Stimulated activated CD4-positive, alpha-beta T cell treated with anti-CD3 and anti-CD28 coated beads, Interleukin-15, amount 100 ng/mL, for 24 hours (primary cell): ENCODE measurements around the gene PCK1.
"Not testable (repeated sequence)": the region's sequence is repeated elsewhere in the genome, so short reads cannot be mapped to it uniquely, and the experiment has no call there.

Experiments
- DNase-seq: peaks from one replicate; pipeline ENCODE4 v3.0.0-alpha.2; 2020

Gene PCK1

GRCh38 chr20:57560554-57561355 lies at the start of gene PCK1:
Gene PCK1, plus strand, starts transcription at chr20:57561110. Its CDS starts 302 bp downstream, at chr20:57561412.
- DNase-seq = no peak

- not testable (repeated sequence) for DNase-seq
These were observed 49.2 kb upstream of the PCK1 start for GRCh38 chr20:57511709-57512108.

GRCh38 chr20:57512432-57512831 lies 48.5 kb upstream of the PCK1 start:
- no peak for DNase-seq

- no peak for DNase-seq
These were observed 47.7 kb upstream of the PCK1 start for GRCh38 chr20:57513199-57513598.

GRCh38 chr20:57514273-57514751 lies 46.6 kb upstream of the PCK1 start:
- peak; percentile 43 for DNase-seq

GRCh38 chr20:57517904-57518303 lies 43.0 kb upstream of the PCK1 start:
- no peak for DNase-seq

- DNase-seq = no peak
These were observed 38.4 kb upstream of the PCK1 start for GRCh38 chr20:57522380-57523140.

GRCh38 chr20:57523782-57524181 lies 37.1 kb upstream of the PCK1 start:
- DNase-seq = no peak

GRCh38 chr20:57524511-57525176 lies 36.3 kb upstream of the PCK1 start, which contains the start of gene CTCFL:
Gene CTCFL, minus strand, starts transcription at chr20:57525140. Its CDS starts 935 bp downstream, at chr20:57524205.
- no peak for DNase-seq

- DNase-seq = no peak
These were observed 35.4 kb upstream of the PCK1 start for GRCh38 chr20:57525328-57526086.

GRCh38 chr20:57526087-57526884 lies 34.6 kb upstream of the PCK1 start:
- DNase-seq = peak; percentile 29

- no peak for DNase-seq
These were observed 33.9 kb upstream of the PCK1 start for GRCh38 chr20:57526885-57527460.

- no peak for DNase-seq
These were observed 33.2 kb upstream of the PCK1 start for GRCh38 chr20:57527728-57528127.

GRCh38 chr20:57528148-57528547 lies 32.8 kb upstream of the PCK1 start:
- no peak for DNase-seq

GRCh38 chr20:57529160-57529585 lies 31.7 kb upstream of the PCK1 start:
- no peak for DNase-seq

GRCh38 chr20:57529810-57530209 lies 31.1 kb upstream of the PCK1 start:
- no peak for DNase-seq

GRCh38 chr20:57530327-57530981 lies 30.5 kb upstream of the PCK1 start:
- DNase-seq = no peak

GRCh38 chr20:57532104-57532503 lies 28.8 kb upstream of the PCK1 start:
- DNase-seq = no peak

- DNase-seq = no peak
These were observed 25.6 kb upstream of the PCK1 start for GRCh38 chr20:57535297-57535696.

- DNase-seq = no peak
These were observed 24.7 kb upstream of the PCK1 start for GRCh38 chr20:57536120-57536708.
